Fibroblast of lung (primary cell): ENCODE data around the gene ATP10D.

Experiments used
- EZH2 ChIP-seq: IDR thresholded peaks from 2 replicates; pipeline ENCODE4 v1.5.1; 2012; ENCODE audit warnings: low read length, control low read depth, mild to moderate bottlenecking; ENCODE audit errors: missing control alignments
- TF ChIP-seq, protein P1 (sequence below), 2 donors: IDR thresholded peaks in 1 of 2; conservative IDR thresholded peaks in 1 of 2; 1 replicate in 1 of 2; 2 replicates in 1 of 2; pipeline ENCODE4 v1.5.1; 2011 to 2012; ENCODE audit warnings: low read length in 2 of 2, control low read depth in 1 of 2, inconsistent platforms in 1 of 2, low read depth in 1 of 2, mild to moderate bottlenecking in 1 of 2

- TF ChIP-seq, protein P1, sequence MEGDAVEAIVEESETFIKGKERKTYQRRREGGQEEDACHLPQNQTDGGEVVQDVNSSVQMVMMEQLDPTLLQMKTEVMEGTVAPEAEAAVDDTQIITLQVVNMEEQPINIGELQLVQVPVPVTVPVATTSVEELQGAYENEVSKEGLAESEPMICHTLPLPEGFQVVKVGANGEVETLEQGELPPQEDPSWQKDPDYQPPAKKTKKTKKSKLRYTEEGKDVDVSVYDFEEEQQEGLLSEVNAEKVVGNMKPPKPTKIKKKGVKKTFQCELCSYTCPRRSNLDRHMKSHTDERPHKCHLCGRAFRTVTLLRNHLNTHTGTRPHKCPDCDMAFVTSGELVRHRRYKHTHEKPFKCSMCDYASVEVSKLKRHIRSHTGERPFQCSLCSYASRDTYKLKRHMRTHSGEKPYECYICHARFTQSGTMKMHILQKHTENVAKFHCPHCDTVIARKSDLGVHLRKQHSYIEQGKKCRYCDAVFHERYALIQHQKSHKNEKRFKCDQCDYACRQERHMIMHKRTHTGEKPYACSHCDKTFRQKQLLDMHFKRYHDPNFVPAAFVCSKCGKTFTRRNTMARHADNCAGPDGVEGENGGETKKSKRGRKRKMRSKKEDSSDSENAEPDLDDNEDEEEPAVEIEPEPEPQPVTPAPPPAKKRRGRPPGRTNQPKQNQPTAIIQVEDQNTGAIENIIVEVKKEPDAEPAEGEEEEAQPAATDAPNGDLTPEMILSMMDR (conservative IDR thresholded peaks at IDR 0.05 in 1 of 2, IDR thresholded peaks at IDR 0.05 in 1 of 2; ENCODE audit: low read depth in 1 of 2, low read length in 2 of 2): no peak
- no peak for TF ChIP-seq EZH2
Observed at GRCh38 chr4:47621181-47621580, 136.1 kb downstream of the ATP10D start.
